K562 (cell line): ENCODE measurements around the gene SLC39A11. TPM values are rescaled to one million over a fixed set of nuclear protein-coding genes. Genes with fewer than 3 reads are reported as not detected.

Experiments used
- ATAC-seq: fragments of 200-7000 bp; cut with Tn5 transposase; 3 replicates; pipeline ENCODE4 v1.9.1; 2020; ENCODE audit warnings: moderate library complexity
- BruUV-seq: library from RNA; stranded (reverse); fragments of 400-500 nt; replicated peaks from 2 replicates; lab custom pipeline; 2021; lab: Mats Ljungman, UMichigan
- CTCF ChIA-PET: fragments of 300-600 bp; formaldehyde crosslinking; extraction: SDS; loops from one replicate; lab custom pipeline; 2021; ENCODE audit warnings: low intra/inter-chr PET ratio; lab: Yijun Ruan, JAX
- POLR2A ChIA-PET: fragments of 300-600, 350-650 bp; sonication (Branson Sonifier 250); formaldehyde crosslinking; extraction: SDS; loops from one replicate; lab custom pipeline; 2021; ENCODE audit warnings: antibody characterized with exemption, inconsistent platforms; lab: Yijun Ruan, JAX
- DNase-seq, 4 experiments: peaks; one replicate each; pipeline versions ENCODE4 v3.0.0 to v3.0.0-alpha.2; 2011 to 2018; ENCODE audit warnings: low spot score in 3 of 4, mixed read lengths in 3 of 4; ENCODE audit errors: extremely low read depth in 1 of 4
- FAIRE-seq: peaks from 2 replicates; lab custom pipeline; 2011; peaks lifted over from hg19 to GRCh38; lab: Jason Lieb, UNC
- H2AFZ ChIP-seq: 2 replicates; pipeline ENCODE4 v1.6.0; 2011; ENCODE audit warnings: low read depth, low read length, control low read depth, inconsistent platforms
- H3K27ac ChIP-seq: fragments of 200-600 bp; 3 replicates; pipeline ENCODE4 v1.8.0; 2011; ENCODE audit warnings: low read depth, mild to moderate bottlenecking, control low read depth, inconsistent platforms, low read length, moderate library complexity, mixed read lengths; ENCODE audit errors: extremely low read depth
- H3K27me3 ChIP-seq, 2 experiments: fragments of 300-600 bp in 1 of 2; 2 replicates in 1 of 2; 3 replicates in 1 of 2; pipeline versions ENCODE4 v1.6.0 to v1.8.0; 2011; ENCODE audit warnings: inconsistent platforms in 2 of 2, low read length in 2 of 2, mild to moderate bottlenecking in 1 of 2, mixed read lengths in 1 of 2, moderate library complexity in 1 of 2; ENCODE audit not compliant: control insufficient read depth in 2 of 2, insufficient read depth in 2 of 2
- H3K36me3 ChIP-seq: fragments of 300-600 bp; 3 replicates; pipeline ENCODE4 v1.8.0; 2011; ENCODE audit warnings: mild to moderate bottlenecking, low read length, inconsistent platforms; ENCODE audit not compliant: control insufficient read depth, insufficient read depth
- H3K4me1 ChIP-seq, 2 experiments: fragments of 200-600 bp in 1 of 2; replicated peaks in 1 of 2; 2 replicates in 1 of 2; 3 replicates in 1 of 2; pipeline versions ENCODE4 v1.5.1 to v1.8.0; 2011; ENCODE audit warnings: inconsistent platforms in 2 of 2, low read length in 2 of 2, mild to moderate bottlenecking in 1 of 2, mixed read lengths in 1 of 2, moderate library complexity in 1 of 2; ENCODE audit not compliant: control insufficient read depth in 2 of 2, insufficient read depth in 2 of 2
- H3K4me2 ChIP-seq: 2 replicates; pipeline ENCODE4 v1.6.1; 2011; ENCODE audit warnings: low read length, control low read depth, inconsistent platforms, mixed read lengths; ENCODE audit not compliant: insufficient read depth
- H3K4me3 ChIP-seq: fragments of 200-600 bp; sonication (generic), shearing (Covaris generic); 2 replicates; pipeline ENCODE4 v1.5.1; 2016; ENCODE audit warnings: control low read depth, inconsistent platforms
- H3K79me2 ChIP-seq: fragments of 200-600 bp; 3 replicates; pipeline ENCODE4 v1.8.0; 2011; ENCODE audit warnings: low read length, inconsistent platforms; ENCODE audit not compliant: control insufficient read depth, insufficient read depth
- H3K9ac ChIP-seq, 2 experiments: 2 replicates each; pipeline versions ENCODE4 v1.6.0 to v1.6.1; 2011; ENCODE audit warnings: low read depth in 2 of 2, low read length in 2 of 2, control low read depth in 1 of 2, inconsistent platforms in 1 of 2, mild to moderate bottlenecking in 1 of 2, mixed read lengths in 1 of 2; ENCODE audit not compliant: insufficient read depth in 1 of 2
- H3K9me1 ChIP-seq: one replicate; pipeline ENCODE4 v1.6.0; 2011; ENCODE audit warnings: inconsistent platforms, mild to moderate bottlenecking, low read length, moderate library complexity; ENCODE audit not compliant: control insufficient read depth, insufficient read depth
- H3K9me3 ChIP-seq: replicated peaks from 2 replicates; pipeline ENCODE4 v1.5.1; 2011; ENCODE audit warnings: low read depth, low read length, inconsistent platforms; ENCODE audit not compliant: control insufficient read depth, insufficient read depth
- H4K20me1 ChIP-seq: replicated peaks from 2 replicates; pipeline ENCODE4 v1.6.1; 2011; ENCODE audit warnings: low read length, inconsistent platforms, mixed read lengths; ENCODE audit not compliant: control insufficient read depth, insufficient read depth
- WGBS: fragments of 100-300 bp; shearing (Covaris generic); methylation state at CpG from one replicate; pipeline ENCODE4 v1.1.6; 2016; ENCODE audit warnings: low coverage, mixed read lengths; ENCODE audit not compliant: insufficient coverage; ENCODE audit errors: missing lambda C conversion rate; 5-methylcytosine and 5-hydroxymethylcytosine counted together
- in situ Hi-C: fragments of 300-500 bp; cut with MboI; formaldehyde crosslinking; loops from 4 replicates; pipeline ENCODE4 v1.15.0; 2018; ENCODE audit warnings: inconsistent platforms, mixed read lengths
- intact Hi-C: fragments of 100-400 bp; cut with micrococcal nuclease; formaldehyde crosslinking; loops from 2 replicates; pipeline ENCODE4 v1.14.2; 2022
- polyA plus RNA-seq, 8 experiments: library from polyadenylated mRNA; depleted of rRNA in 4 of 8; stranded (reverse) in 5 of 8; unstranded in 3 of 8; fragments of >200 nt; fragmentation: Nextera tagmentation in 2 of 8; fragmentation: Illumina TruSeq in 1 of 8; extraction: Ambion mirVana in 2 of 8; extraction: Trizol in 1 of 8; gene quantifications; 2 replicates each; pipeline versions ENCODE4 v1.2.1 to v1.2.3, GENCODE V29; 2011 to 2014; ENCODE audit warnings: inconsistent platforms in 1 of 8, missing spikeins in 1 of 8
- total RNA-seq, 7 experiments: library from RNA; depleted of rRNA in 6 of 7; stranded (reverse); fragments of >200 nt in 6 of 7; fragmentation: Illumina TruSeq in 2 of 7; extraction: Trizol in 2 of 7; gene quantifications; 2 replicates each; pipeline versions ENCODE4 v1.2.1 to v1.2.3, GENCODE V29; 2011 to 2021; ENCODE audit warnings: low replicate concordance in 1 of 7
- TF ChIP-seq, protein P1 (sequence below): fragments of 450-650 bp; IDR thresholded peaks from 2 replicates; pipeline ENCODE4 v1.7.0; 2016; ENCODE audit warnings: borderline replicate concordance

The SLC39A11 gene
- total and polyA plus RNA-seq, 9 of the 15 experiments (the other 6 are each of a cell fraction or from before 2014, with no cell fraction given): 10.5 to 26.4 (median 13.4) TPM

DNA sequence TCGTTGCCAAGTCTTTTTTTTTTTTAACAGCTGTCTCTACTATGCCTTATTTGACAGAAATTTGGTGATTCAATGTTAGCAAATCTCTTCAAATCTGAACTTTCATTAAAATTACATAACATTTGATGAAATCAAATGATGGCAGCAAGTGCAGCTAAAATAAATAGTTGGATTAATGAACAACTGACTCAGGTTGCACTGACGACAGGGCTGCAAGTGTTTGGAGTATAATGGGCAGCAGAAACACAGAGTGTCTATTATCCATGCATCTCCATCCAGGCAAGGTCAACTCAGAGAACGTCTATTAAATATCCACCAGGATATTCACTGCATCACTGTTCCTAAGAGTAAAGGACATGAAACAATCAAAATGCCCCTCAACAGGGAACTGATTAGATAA is 109.8 kb downstream of the SLC39A11 start:
- in situ Hi-C loops (loop anchor here (10.0 kb wide), 1 partner anchor 258 kb away; no protein-coding TSS in a partner anchor), intact Hi-C loops (loop anchor here (10.0 kb wide), 1 partner anchor 112 kb away; the partner anchor contains the start of gene SLC39A11)
- Histone ChIP-seq H3K9me1 (no peaks in the 10 kb centered on the region), H3K4me3 (no peak overlapping the region), H3K4me1 (peaks cover 9 to 25% of the 10 kb centered on the region in 2 experiments), H2AFZ (no peak overlapping the region), H3K9ac (no peak overlapping the region), H3K36me3 (no peaks in the 10 kb centered on the region), H3K27me3 (no peaks in the 10 kb centered on the region), H3K9me3 (peaks cover 7% of the 10 kb centered on the region), H3K79me2 (0 out of 3 replicates have a peak, but pooled peaks cover 2% of the 10 kb centered on the region), H4K20me1 (no peaks in the 10 kb centered on the region), H3K27ac (no peak overlapping the region), H3K4me2 (no peak overlapping the region)
- ChIA-PET POLR2A (interaction anchor here (0.7 kb wide), 2 partner anchors 111 to 133 kb away, joined by 3 read pairs; no protein-coding TSS in a partner anchor), CTCF (no interaction called here)
- DNase-seq (no peak), ATAC-seq (no peak), FAIRE-seq (no peak)
- TF ChIP-seq, protein P1, sequence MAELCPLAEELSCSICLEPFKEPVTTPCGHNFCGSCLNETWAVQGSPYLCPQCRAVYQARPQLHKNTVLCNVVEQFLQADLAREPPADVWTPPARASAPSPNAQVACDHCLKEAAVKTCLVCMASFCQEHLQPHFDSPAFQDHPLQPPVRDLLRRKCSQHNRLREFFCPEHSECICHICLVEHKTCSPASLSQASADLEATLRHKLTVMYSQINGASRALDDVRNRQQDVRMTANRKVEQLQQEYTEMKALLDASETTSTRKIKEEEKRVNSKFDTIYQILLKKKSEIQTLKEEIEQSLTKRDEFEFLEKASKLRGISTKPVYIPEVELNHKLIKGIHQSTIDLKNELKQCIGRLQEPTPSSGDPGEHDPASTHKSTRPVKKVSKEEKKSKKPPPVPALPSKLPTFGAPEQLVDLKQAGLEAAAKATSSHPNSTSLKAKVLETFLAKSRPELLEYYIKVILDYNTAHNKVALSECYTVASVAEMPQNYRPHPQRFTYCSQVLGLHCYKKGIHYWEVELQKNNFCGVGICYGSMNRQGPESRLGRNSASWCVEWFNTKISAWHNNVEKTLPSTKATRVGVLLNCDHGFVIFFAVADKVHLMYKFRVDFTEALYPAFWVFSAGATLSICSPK: no peak
- BruUV-seq: no TSS peak
- WGBS: 43% methylated on average over 3 of the region's 3 CpGs
